SJCRH30 (cell line): ENCODE data around the gene FANCB. TPM values are rescaled to one million over a fixed set of nuclear protein-coding genes. Genes with fewer than 3 reads are reported as not detected.

Source experiments
- DNase-seq, 2 experiments: peaks; one replicate each; pipeline ENCODE4 v3.0.0-alpha.2; 2015 to 2020
- H3K27ac ChIP-seq: fragments of 250-450 bp; sonication (Bioruptor Pico); 2 replicates; pipeline ENCODE4 v1.5.1; 2020; ENCODE audit warnings: mild to moderate bottlenecking, moderate library complexity
- H3K27me3 ChIP-seq: fragments of 250-450 bp; sonication (Bioruptor Pico); 2 replicates; pipeline ENCODE4 v1.5.1; 2020; ENCODE audit warnings: mild to moderate bottlenecking, moderate library complexity
- H3K36me3 ChIP-seq: fragments of 250-450 bp; sonication (Bioruptor Pico); 2 replicates; pipeline ENCODE4 v1.5.1; 2020; ENCODE audit warnings: mild to moderate bottlenecking, moderate library complexity
- H3K4me1 ChIP-seq: fragments of 250-450 bp; sonication (Bioruptor Pico); 2 replicates; pipeline ENCODE4 v1.5.1; 2020; ENCODE audit warnings: mild to moderate bottlenecking, moderate library complexity
- H3K4me3 ChIP-seq: fragments of 250-450 bp; sonication (Bioruptor Pico); 2 replicates; pipeline ENCODE4 v1.5.1; 2020; ENCODE audit warnings: mild to moderate bottlenecking, moderate library complexity
- H3K9me3 ChIP-seq: fragments of 250-450 bp; sonication (Bioruptor Pico); replicated peaks from 2 replicates; pipeline ENCODE4 v1.5.1; 2020; ENCODE audit warnings: mild to moderate bottlenecking, moderate library complexity
- total RNA-seq: library from RNA; depleted of rRNA; stranded (reverse); fragments of >200 nt; shearing (Covaris generic); gene quantifications from 2 replicates; pipeline ENCODE4 v1.2.3, GENCODE V29; 2014; rRNA removed

FANCB gene
- total RNA-seq, 1 experiment from 2014 or later, result 53.8 TPM

DNA sequence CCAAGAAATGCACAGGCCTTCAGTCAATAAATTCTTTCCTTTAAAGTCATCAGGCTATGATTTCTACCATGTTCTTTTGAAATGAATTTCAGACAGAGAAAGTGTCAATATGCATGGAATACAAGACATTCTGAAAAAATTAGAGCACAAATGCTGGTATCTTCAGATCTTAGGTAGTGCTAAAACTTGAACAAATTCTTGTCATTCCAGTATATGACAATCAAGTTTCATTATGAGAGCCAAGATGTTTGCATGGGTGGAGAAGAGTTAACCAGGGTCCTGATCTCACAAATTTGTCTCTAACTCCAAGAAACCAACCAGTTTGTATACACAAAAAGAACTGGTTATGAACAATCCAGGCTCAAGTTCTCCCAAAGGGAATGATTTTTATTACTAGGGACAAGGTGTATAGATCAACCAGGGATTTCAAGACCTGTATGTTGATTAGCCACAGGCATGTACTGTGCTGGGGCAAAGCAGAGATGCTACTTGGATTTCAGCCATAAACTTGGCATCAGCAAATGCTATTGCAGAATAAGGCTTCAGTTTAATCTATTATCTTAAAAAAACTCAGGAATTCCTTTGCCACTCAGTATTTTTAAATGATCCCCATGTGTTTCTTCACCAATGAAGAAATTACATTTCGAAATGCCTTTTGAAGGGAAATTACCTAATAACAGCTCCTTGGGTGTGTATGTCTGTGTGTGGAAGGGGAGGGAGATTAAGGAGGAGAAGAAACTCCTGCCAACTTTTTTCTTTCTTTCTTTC lies 69.7 kb downstream of the FANCB start:
- no peak for DNase-seq
- H3K27ac ChIP-seq, result no peak overlapping the region
- H3K36me3 ChIP-seq, result no peaks in the 10 kb centered on the region
- H3K4me1 ChIP-seq, result peaks cover 10% of the 10 kb centered on the region
- no peaks in the 10 kb centered on the region for H3K9me3 ChIP-seq
- no peaks in the 10 kb centered on the region for H3K27me3 ChIP-seq
- no peak overlapping the region for H3K4me3 ChIP-seq

DNA sequence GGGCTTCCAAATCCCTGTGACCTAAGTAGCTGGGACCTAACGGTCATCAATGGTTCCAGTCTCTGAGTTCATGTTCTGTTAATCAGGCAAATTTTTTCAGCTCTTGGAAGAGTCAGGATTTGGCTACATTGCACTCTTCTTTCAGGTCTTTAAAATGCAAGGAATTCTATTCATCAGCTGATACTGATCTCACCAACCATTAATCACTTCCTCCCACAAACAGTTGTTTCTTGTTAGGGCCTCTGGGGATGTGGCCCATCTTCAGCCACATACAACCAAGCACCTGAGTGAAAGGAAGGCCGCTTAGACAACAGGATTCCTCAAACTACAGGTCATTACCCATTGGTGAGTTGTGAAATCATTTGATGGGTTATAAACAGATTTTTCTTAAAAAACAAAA lies 71.7 kb downstream of the FANCB start:
- Histone ChIP-seq H3K4me3 (no peak overlapping the region), H3K27ac (no peak overlapping the region), H3K36me3 (0 out of 2 replicates have a peak, but pooled peaks cover 7% of the 10 kb centered on the region), H3K9me3 (no peaks in the 10 kb centered on the region), H3K4me1 (peaks cover 10% of the 10 kb centered on the region), H3K27me3 (no peaks in the 10 kb centered on the region)
- DNase-seq, result peak in 1 of 2 experiments; percentile 8

DNA sequence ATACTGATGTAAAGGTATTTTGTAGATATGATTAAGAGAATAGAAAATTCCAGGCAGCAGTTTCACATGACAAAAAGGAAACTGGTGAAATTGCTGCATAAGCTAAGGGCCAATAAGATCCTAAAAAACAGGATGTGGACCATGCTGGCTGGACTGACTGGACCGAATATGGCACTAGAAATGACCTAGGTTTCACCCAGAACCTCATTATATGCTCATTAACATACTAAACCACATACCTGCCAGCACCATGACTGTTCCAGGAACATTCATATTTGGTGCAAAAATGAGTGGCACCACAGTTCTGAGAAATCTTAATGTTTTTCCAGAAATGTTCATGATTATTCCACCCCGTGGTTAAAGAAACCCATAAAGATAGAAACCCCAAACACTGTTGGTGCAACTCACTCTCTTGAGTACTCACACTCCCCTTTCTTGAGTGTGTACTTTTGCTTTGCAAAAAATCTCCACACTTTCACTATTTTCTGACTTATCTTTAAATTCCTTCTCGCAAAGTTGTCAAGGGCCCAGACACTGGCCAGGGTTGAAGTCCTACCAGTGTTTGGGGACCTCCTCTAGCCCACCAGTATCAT lies 74.0 kb downstream of the FANCB start:
- Histone ChIP-seq H3K4me3 (no peak overlapping the region), H3K36me3 (peaks cover 9% of the 10 kb centered on the region; the same call in 1 of the 2 replicates), H3K4me1 (peaks cover 10% of the 10 kb centered on the region), H3K27ac (no peak overlapping the region), H3K27me3 (no peaks in the 10 kb centered on the region), H3K9me3 (no peaks in the 10 kb centered on the region)
- no peak for DNase-seq

Other genes with a start within 250 kb of the FANCB start
- gene MOSPD2, start 352 bp upstream of the FANCB start, total RNA-seq, result 14.0 and 17.0 TPM in 2 replicates